IPS-18c (cell line): Measurements from ENCODE around the gene ARHGAP22.

ENCODE experiments used
- H3K4me3 ChIP-seq: 2 replicates; pipeline ENCODE4 v1.7.0; 2013; ENCODE audit warnings: low read depth, mild to moderate bottlenecking, low read length, moderate library complexity; ENCODE audit not compliant: insufficient read depth
- H3K9me3 ChIP-seq: one replicate; pipeline ENCODE4 v1.6.1; 2013; ENCODE audit warnings: mild to moderate bottlenecking, low read length, moderate library complexity; ENCODE audit not compliant: control insufficient read depth, insufficient read depth

ARHGAP22 gene

GRCh38 chr10:48504141-48504885 is 100.6 kb downstream of the ARHGAP22 start:
- no peak overlapping the region for H3K4me3 ChIP-seq
- no peaks in the 10 kb centered on the region for H3K9me3 ChIP-seq

GRCh38 chr10:48503293-48503911 is 101.5 kb downstream of the ARHGAP22 start:
- no peak overlapping the region for H3K4me3 ChIP-seq
- H3K9me3 ChIP-seq: no peaks in the 10 kb centered on the region

- no peaks in the 10 kb centered on the region for H3K9me3 ChIP-seq
- H3K4me3 ChIP-seq: no peak overlapping the region
These were observed 102.1 kb downstream of the ARHGAP22 start for GRCh38 chr10:48502791-48503190.

GRCh38 chr10:48501787-48502771 is 102.8 kb downstream of the ARHGAP22 start:
- H3K4me3 ChIP-seq: no peak overlapping the region
- H3K9me3 ChIP-seq: no peaks in the 10 kb centered on the region

- no peak overlapping the region for H3K4me3 ChIP-seq
- H3K9me3 ChIP-seq: no peaks in the 10 kb centered on the region
These were observed 103.6 kb downstream of the ARHGAP22 start for GRCh38 chr10:48501226-48501625.

GRCh38 chr10:48500771-48501170 is 104.1 kb downstream of the ARHGAP22 start:
- no peaks in the 10 kb centered on the region for H3K9me3 ChIP-seq
- H3K4me3 ChIP-seq: no peak overlapping the region

- Histone ChIP-seq H3K4me3 (no peak overlapping the region), H3K9me3 (no peaks in the 10 kb centered on the region)
These were observed 105.8 kb downstream of the ARHGAP22 start for GRCh38 chr10:48498940-48499510.

GRCh38 chr10:48497780-48498770 is 106.8 kb downstream of the ARHGAP22 start:
- no peaks in the 10 kb centered on the region for H3K9me3 ChIP-seq
- H3K4me3 ChIP-seq: no peak overlapping the region

GRCh38 chr10:48496831-48497779 is 107.8 kb downstream of the ARHGAP22 start:
- no peak overlapping the region for H3K4me3 ChIP-seq
- no peaks in the 10 kb centered on the region for H3K9me3 ChIP-seq

GRCh38 chr10:48496105-48496830 is 108.6 kb downstream of the ARHGAP22 start:
- Histone ChIP-seq H3K4me3 (no peak overlapping the region), H3K9me3 (peaks cover under 1% of the 10 kb centered on the region)

GRCh38 chr10:48495282-48496045 is 109.4 kb downstream of the ARHGAP22 start:
- peaks cover 2% of the 10 kb centered on the region for H3K9me3 ChIP-seq

GRCh38 chr10:48494611-48495010 is 110.3 kb downstream of the ARHGAP22 start:
- H3K9me3 ChIP-seq: peaks cover 2% of the 10 kb centered on the region
- no peak overlapping the region for H3K4me3 ChIP-seq

More at GRCh38 chr10:48495282-48496045, 109.4 kb downstream of the ARHGAP22 start:
- H3K4me3 ChIP-seq: no peak overlapping the region

- Histone ChIP-seq H3K9me3 (peaks cover 2% of the 10 kb centered on the region), H3K4me3 (no peak overlapping the region)
These were observed 110.8 kb downstream of the ARHGAP22 start for GRCh38 chr10:48494073-48494472.
